GM12878 (cell line): ENCODE measurements around the gene DGKI.

Experiments used
- BCL11A ChIP-seq: IDR thresholded peaks from 2 replicates; pipeline ENCODE4 v1.6.1; 2011; ENCODE audit warnings: low read depth, low read length
- CHD2 ChIP-seq: IDR thresholded peaks from 2 replicates; pipeline ENCODE4 v1.6.1; 2011; ENCODE audit warnings: low read depth, low read length, improper control_type of control experiment, borderline replicate concordance
- CTCF ChIP-seq, 3 experiments: IDR thresholded peaks in 2 of 3; conservative IDR thresholded peaks in 1 of 3; 2 replicates each; pipeline ENCODE4 v1.5.1; 2011; ENCODE audit warnings: low read depth in 3 of 3, low read length in 3 of 3, mild to moderate bottlenecking in 3 of 3, control low read depth in 2 of 3, moderate library complexity in 2 of 3, inconsistent platforms in 1 of 3, mixed read lengths in 1 of 3; ENCODE audit not compliant: control insufficient read depth in 2 of 3, insufficient read depth in 1 of 3; ENCODE audit errors: extremely low read depth in 1 of 3
- E4F1 ChIP-seq: fragments of 450-650 bp; IDR thresholded peaks from 2 replicates; pipeline ENCODE4 v1.6.1; 2018; ENCODE audit warnings: borderline replicate concordance, mild to moderate bottlenecking; ENCODE audit not compliant: partially characterized antibody
- EP300 ChIP-seq, 2 experiments: fragments of 150-350 bp in 1 of 2; IDR thresholded peaks; 2 replicates each; pipeline ENCODE4 v1.6.1; 2011 to 2012; ENCODE audit warnings: low read depth in 2 of 2, low read length in 2 of 2, borderline replicate concordance in 1 of 2, improper control_type of control experiment in 1 of 2, inconsistent platforms in 1 of 2; ENCODE audit not compliant: control insufficient read depth in 1 of 2
- EZH2 ChIP-seq: IDR thresholded peaks from 2 replicates; pipeline ENCODE4 v1.6.1; 2012; ENCODE audit warnings: low read depth, mild to moderate bottlenecking, control low read depth, inconsistent platforms, low read length, borderline replicate concordance; ENCODE audit not compliant: control insufficient read depth
- POLR2A ChIP-seq: IDR thresholded peaks from 2 replicates; pipeline ENCODE4 v1.6.1; 2011; ENCODE audit warnings: low read depth, mild to moderate bottlenecking, low read length
- POLR2AphosphoS5 ChIP-seq: IDR thresholded peaks from 2 replicates; pipeline ENCODE4 v1.6.1; 2011; ENCODE audit warnings: mild to moderate bottlenecking, low read length, inconsistent platforms
- RFX5 ChIP-seq: IDR thresholded peaks from 2 replicates; pipeline ENCODE4 v1.6.1; 2011; ENCODE audit warnings: low read depth, low read length, improper control_type of control experiment
- ZNF24 ChIP-seq: fragments of 450-650 bp; IDR thresholded peaks from 2 replicates; pipeline ENCODE4 v1.6.1; 2017; ENCODE audit warnings: antibody characterized with exemption, mild to moderate bottlenecking

- TF ChIP-seq POLR2A (no peak), CTCF (IDR thresholded peaks at IDR 0.05 in 2 of 3, conservative IDR thresholded peaks at IDR 0.05 in 1 of 3; ENCODE audit: control insufficient read depth in 2 of 3, extremely low read depth in 1 of 3, insufficient read depth in 1 of 3, low read depth in 3 of 3, low read length in 3 of 3) (no peak), EP300 (IDR thresholded peaks at IDR 0.05; ENCODE audit: borderline replicate concordance in 1 of 2, control insufficient read depth in 1 of 2, low read depth in 2 of 2, low read length in 2 of 2) (no peak), POLR2AphosphoS5 (no peak), CHD2 (no peak), RFX5 (no peak), BCL11A (no peak), E4F1 (no peak), EZH2 (no peak), ZNF24 (no peak)
Measured at GRCh38 chr7:137716061-137716460, 130.7 kb downstream of the DGKI start.
